Left lung (tissue), 10 donors: Measurements from ENCODE around the gene DGCR8. TPM values are rescaled to one million over a fixed set of nuclear protein-coding genes. Genes with fewer than 3 reads are reported as not detected.

ENCODE experiments used
- ATAC-seq: fragments of 200-7000 bp; cut with Tn5 transposase; one replicate; pipeline ENCODE4 v1.9.1; 2020; ENCODE audit warnings: moderate library complexity
- DNase-seq, 4 donors: peaks; one replicate each; pipeline ENCODE4 v3.0.0-alpha.2; 2013 to 2020
- H3K27ac ChIP-seq, 2 donors: fragments of 200-600 bp; sonication (generic) in 1 of 2; one replicate each; pipeline versions ENCODE4 v1.5.0 to v1.8.0; 2020 to 2021
- H3K27me3 ChIP-seq, 2 donors: fragments of 200-600 bp; sonication (generic) in 1 of 2; one replicate each; pipeline versions ENCODE4 v1.5.0 to v1.8.0; 2020 to 2021
- H3K36me3 ChIP-seq, 2 donors: fragments of 200-600 bp; sonication (generic) in 1 of 2; one replicate each; pipeline versions ENCODE4 v1.5.0 to v1.8.0; 2020 to 2021
- H3K4me1 ChIP-seq, 2 donors: fragments of 200-600 bp; one replicate each; pipeline ENCODE4 v1.8.0; 2021
- H3K4me3 ChIP-seq, 2 donors: fragments of 200-600 bp; sonication (generic) in 1 of 2; one replicate each; pipeline versions ENCODE4 v1.5.0 to v1.8.0; 2020 to 2021; ENCODE audit warnings: mild to moderate bottlenecking in 1 of 2
- H3K9me3 ChIP-seq, 2 donors: fragments of 200-600 bp; sonication (generic) in 1 of 2; one replicate each; pipeline versions ENCODE4 v1.5.0 to v1.8.0; 2020 to 2021
- intact Hi-C, 2 donors: fragments of 100-400 bp; cut with DNase I; formaldehyde crosslinking; loops; one replicate each; pipeline versions ENCODE4 v1.11.2 to v1.14.2; 2022
- polyA plus RNA-seq, 6 donors: library from polyadenylated mRNA; unstranded; fragments of 120-200 nt; gene quantifications; one replicate each; pipeline ENCODE4 v1.2.1, GENCODE V29; 2013; ENCODE audit not compliant: insufficient read length in 6 of 6
- total RNA-seq, 2 donors: library from RNA; stranded (reverse); fragmentation: NEBNext Ultra II Directional; extraction: Animal tissue kit (Norgen Biotek cat#: 25700); gene quantifications; one replicate each; pipeline ENCODE4 v1.2.1, GENCODE V29; 2021
- TF ChIP-seq, protein P1 (sequence below), 2 donors: fragments of 200-600 bp; sonication (generic) in 1 of 2; IDR thresholded peaks; one replicate each; pipeline versions ENCODE4 v1.5.0 to v1.8.0; 2021; ENCODE audit warnings: antibody characterized with exemption in 2 of 2
- donor health status: DM: no; HTN: yes; CAD: no.
- donor health status: DM: no; HTN: no; CAD: no.

Gene DGCR8
- total and polyA plus RNA-seq, 8 donors = 28.9 to 63.2 (median 44.5) TPM

DNA sequence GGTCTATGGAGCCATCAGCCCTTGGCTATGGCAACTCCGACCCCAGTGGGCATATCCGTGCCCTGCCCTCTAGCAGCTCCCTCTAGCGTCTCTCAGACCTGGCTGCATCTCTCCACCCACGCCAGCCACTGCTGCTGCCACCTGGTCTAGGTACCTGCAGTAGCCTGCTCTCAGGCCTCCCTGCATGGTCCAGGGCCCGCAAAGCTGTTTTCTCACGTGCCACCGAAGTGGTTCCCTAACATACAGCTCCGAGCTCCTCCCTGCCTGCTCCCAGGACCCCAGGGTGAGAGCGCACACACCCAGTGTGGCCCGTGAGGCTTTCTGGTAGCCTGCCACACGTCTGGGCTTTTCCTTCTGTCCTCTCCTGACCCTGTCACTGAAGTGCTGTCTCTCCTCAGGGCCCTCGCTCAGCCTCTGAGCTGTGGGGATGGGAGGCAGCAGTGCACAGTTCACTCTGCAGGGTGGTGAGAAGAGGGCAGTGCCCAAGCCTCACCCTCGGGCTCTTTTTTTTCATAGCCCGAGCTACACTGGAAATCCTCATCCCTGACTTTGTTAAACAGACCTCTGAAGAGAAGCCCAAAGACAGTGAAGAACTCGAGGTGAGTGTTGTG is 14.3 kb downstream of the DGCR8 start:
- TF ChIP-seq, protein P1, sequence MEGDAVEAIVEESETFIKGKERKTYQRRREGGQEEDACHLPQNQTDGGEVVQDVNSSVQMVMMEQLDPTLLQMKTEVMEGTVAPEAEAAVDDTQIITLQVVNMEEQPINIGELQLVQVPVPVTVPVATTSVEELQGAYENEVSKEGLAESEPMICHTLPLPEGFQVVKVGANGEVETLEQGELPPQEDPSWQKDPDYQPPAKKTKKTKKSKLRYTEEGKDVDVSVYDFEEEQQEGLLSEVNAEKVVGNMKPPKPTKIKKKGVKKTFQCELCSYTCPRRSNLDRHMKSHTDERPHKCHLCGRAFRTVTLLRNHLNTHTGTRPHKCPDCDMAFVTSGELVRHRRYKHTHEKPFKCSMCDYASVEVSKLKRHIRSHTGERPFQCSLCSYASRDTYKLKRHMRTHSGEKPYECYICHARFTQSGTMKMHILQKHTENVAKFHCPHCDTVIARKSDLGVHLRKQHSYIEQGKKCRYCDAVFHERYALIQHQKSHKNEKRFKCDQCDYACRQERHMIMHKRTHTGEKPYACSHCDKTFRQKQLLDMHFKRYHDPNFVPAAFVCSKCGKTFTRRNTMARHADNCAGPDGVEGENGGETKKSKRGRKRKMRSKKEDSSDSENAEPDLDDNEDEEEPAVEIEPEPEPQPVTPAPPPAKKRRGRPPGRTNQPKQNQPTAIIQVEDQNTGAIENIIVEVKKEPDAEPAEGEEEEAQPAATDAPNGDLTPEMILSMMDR (IDR thresholded peaks at IDR 0.05) = no peak
- Histone ChIP-seq H3K36me3 (peaks cover 0 to 100% of the 10 kb centered on the region in 2 donors), H3K27ac (no peak overlapping the region), H3K4me1 (no peaks in the 10 kb centered on the region), H3K27me3 (no peaks in the 10 kb centered on the region), H3K4me3 (no peak overlapping the region), H3K9me3 (no peaks in the 10 kb centered on the region)
- intact Hi-C loops = no loop called here
- DNase-seq = peak in 2 of 4 donors; percentile 26 to 60
- ATAC-seq = no peak

- DNase-seq (no peak), ATAC-seq (no peak)
- Histone ChIP-seq H3K27ac (no peak overlapping the region), H3K27me3 (no peaks in the 10 kb centered on the region), H3K4me1 (peaks cover 0 to 7% of the 10 kb centered on the region in 2 donors), H3K9me3 (no peaks in the 10 kb centered on the region), H3K36me3 (peaks cover 0 to 100% of the 10 kb centered on the region in 2 donors), H3K4me3 (no peak overlapping the region)
- intact Hi-C loops = no loop called here
- TF ChIP-seq, protein P1 (IDR thresholded peaks at IDR 0.05) = no peak
Measured at GRCh38 chr22:20095521-20095920, 15.5 kb downstream of the DGCR8 start.

GRCh38 chr22:20096574-20097420 is 16.8 kb downstream of the DGCR8 start:
- TF ChIP-seq, protein P1 (IDR thresholded peaks at IDR 0.05) = no peak
- Histone ChIP-seq H3K4me1 (peaks cover 0 to 7% of the 10 kb centered on the region in 2 donors), H3K9me3 (no peaks in the 10 kb centered on the region), H3K27me3 (no peaks in the 10 kb centered on the region), H3K36me3 (peaks cover 0 to 100% of the 10 kb centered on the region in 2 donors), H3K27ac (no peak overlapping the region), H3K4me3 (no peak overlapping the region)
- ATAC-seq (no peak), DNase-seq (no peak)
- intact Hi-C loops = no loop called here

DNA sequence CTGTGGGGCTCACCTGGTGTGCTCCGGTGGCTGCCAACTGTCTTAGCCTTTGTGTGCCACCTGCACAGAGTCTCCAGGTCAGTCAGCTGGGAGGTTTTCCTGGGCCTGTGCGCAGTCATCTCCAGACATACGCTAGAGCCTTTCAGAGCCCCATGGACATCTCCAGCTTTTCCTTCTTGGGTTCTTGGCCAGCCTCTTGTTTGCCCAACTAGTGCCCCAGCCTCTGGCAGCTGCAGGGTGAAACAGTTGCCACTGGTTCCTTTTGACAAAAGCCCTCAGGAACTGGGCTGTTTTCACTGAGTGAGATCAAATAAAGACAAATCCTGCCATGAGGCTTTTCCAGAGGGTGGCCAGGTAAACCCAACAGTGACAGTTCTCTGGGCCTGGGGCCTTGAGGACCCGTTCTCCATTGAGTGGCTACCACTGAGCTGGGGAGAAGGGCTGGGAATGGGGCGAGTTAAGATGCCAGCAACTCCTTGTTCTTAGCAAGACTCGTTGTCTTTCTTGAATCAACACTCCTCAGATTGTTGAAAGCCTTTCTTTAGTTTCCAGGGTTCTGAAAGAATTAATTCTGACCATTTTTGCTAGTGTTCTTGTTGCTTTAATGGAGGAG is 19.2 kb downstream of the DGCR8 start:
- Histone ChIP-seq H3K9me3 (no peaks in the 10 kb centered on the region), H3K36me3 (peaks cover 0 to 98% of the 10 kb centered on the region in 2 donors), H3K4me1 (peaks cover 0 to 7% of the 10 kb centered on the region in 2 donors), H3K27ac (no peak overlapping the region), H3K27me3 (no peaks in the 10 kb centered on the region), H3K4me3 (no peak overlapping the region)
- TF ChIP-seq, protein P1 (IDR thresholded peaks at IDR 0.05) = no peak
- intact Hi-C loops = no loop called here
- DNase-seq (peak in 1 of 4 donors; percentile 12), ATAC-seq (no peak)

DNA sequence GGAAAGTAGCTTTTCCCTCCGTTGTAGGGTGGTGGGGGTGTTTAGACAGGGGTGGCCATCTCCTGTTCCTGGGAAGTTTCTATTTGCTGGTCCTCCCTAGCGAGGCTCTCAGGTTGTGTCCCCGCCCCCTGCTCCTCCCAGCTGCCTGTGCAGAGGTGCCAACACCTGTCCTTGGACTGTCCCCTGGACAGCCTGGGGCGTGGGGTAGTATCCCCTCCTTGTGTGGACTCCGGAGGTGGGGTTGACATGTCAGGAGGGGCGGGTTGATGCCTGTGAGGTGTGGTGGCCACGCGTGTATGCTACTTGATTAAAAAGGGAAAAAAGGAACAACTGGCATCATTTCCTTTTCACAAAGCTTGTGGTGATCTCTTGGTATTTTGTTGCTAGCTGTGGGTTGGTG is 21.6 kb downstream of the DGCR8 start:
- Histone ChIP-seq H3K4me1 (peaks cover 0 to 7% of the 10 kb centered on the region in 2 donors), H3K9me3 (no peaks in the 10 kb centered on the region), H3K36me3 (peaks cover 0 to 98% of the 10 kb centered on the region in 2 donors), H3K27me3 (no peaks in the 10 kb centered on the region), H3K4me3 (no peak overlapping the region), H3K27ac (no peak overlapping the region)
- intact Hi-C loops = no loop called here
- DNase-seq = peak in 1 of 4 donors; percentile 75
- TF ChIP-seq, protein P1 (IDR thresholded peaks at IDR 0.05) = no peak
- ATAC-seq = no peak
